HCT116 (cell line): ENCODE results near the gene ATP2B3.

Source experiments
- CEBPB ChIP-seq: IDR thresholded peaks from 2 replicates; pipeline ENCODE4 v1.6.1; 2012; ENCODE audit warnings: low read depth
- EGR1 ChIP-seq: IDR thresholded peaks from 2 replicates; pipeline ENCODE4 v1.6.1; 2012; ENCODE audit warnings: low read depth
- EZH2 ChIP-seq: fragments of 200-600 bp; sonication (generic); IDR thresholded peaks from 2 replicates; pipeline ENCODE4 v1.6.1; 2017; ENCODE audit warnings: antibody characterized with exemption, mixed run types
- EZH2phosphoT487 ChIP-seq: fragments of 200-600 bp; IDR thresholded peaks from 2 replicates; pipeline ENCODE4 v1.6.1; 2018; ENCODE audit warnings: antibody characterized with exemption, borderline replicate concordance
- POLR2A ChIP-seq: IDR thresholded peaks from 2 replicates; pipeline ENCODE4 v1.7.0; 2011; ENCODE audit warnings: borderline replicate concordance; ENCODE audit not compliant: insufficient read depth, insufficient read length; ENCODE audit errors: extremely low read depth
- RAD21 ChIP-seq: IDR thresholded peaks from 2 replicates; pipeline ENCODE4 v1.6.1; 2012; ENCODE audit warnings: low read depth, mild to moderate bottlenecking
- SP1 ChIP-seq: IDR thresholded peaks from 2 replicates; pipeline ENCODE4 v1.6.1; 2012; ENCODE audit warnings: low read depth
- TCF7L2 ChIP-seq: IDR thresholded peaks from 2 replicates; pipeline ENCODE4 v1.7.0; 2011; ENCODE audit warnings: borderline replicate concordance, inconsistent platforms; ENCODE audit not compliant: insufficient read depth, insufficient read length; ENCODE audit errors: extremely low read depth
- ZFX ChIP-seq: fragments of 450-650 bp; IDR thresholded peaks from 2 replicates; pipeline ENCODE4 v1.6.1; 2017
- ZNF274 ChIP-seq: fragments of 200-500 bp; sonication (Bioruptor generic); IDR thresholded peaks from 2 replicates; pipeline ENCODE4 v1.6.1; 2014; ENCODE audit warnings: mild to moderate bottlenecking, low read depth, low read length, inconsistent platforms
- TF ChIP-seq, protein P1 (sequence below), 3 experiments: fragments of 200-600 bp in 1 of 3; sonication (generic) in 1 of 3; IDR thresholded peaks in 2 of 3; conservative IDR thresholded peaks in 1 of 3; 2 replicates each; pipeline ENCODE4 v1.5.1; 2012 to 2017; ENCODE audit warnings: low read depth in 2 of 3, low read length in 2 of 3, antibody characterized with exemption in 1 of 3, borderline replicate concordance in 1 of 3, control low read depth in 1 of 3, mild to moderate bottlenecking in 1 of 3, mixed read lengths in 1 of 3, mixed run types in 1 of 3, moderate library complexity in 1 of 3; ENCODE audit not compliant: insufficient read depth in 1 of 3
- TF ChIP-seq, protein P2 (sequence below): IDR thresholded peaks from 2 replicates; pipeline ENCODE4 v1.6.1; 2012
- TF ChIP-seq, protein P3 (sequence below): IDR thresholded peaks from 2 replicates; pipeline ENCODE4 v1.6.1; 2011; ENCODE audit warnings: mild to moderate bottlenecking, low read length, moderate library complexity; ENCODE audit not compliant: insufficient replicate concordance; ENCODE audit errors: extremely low read depth
- TF ChIP-seq, protein P4 (sequence below): IDR thresholded peaks from 2 replicates; pipeline ENCODE4 v1.6.1; 2012

DNA sequence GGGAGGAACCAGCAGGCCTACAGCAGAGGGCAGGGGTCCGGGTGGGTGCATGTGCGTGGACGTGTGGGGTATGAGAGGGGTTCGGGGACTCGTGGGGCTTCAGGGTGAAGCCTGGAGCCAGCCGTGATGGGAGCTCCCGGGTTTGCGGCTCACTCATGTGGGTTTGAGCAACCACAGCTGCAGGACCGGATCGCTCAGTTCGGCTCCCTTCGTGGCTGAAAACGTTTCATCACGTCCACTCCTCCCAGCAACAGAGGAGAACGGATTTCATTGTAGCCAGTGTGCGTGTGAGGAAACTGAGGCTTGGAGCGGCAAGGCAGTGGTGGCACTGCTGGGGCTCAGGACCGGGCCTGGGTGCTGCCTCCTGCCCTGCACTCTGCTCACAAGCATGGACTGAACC is 12.1 kb upstream of the ATP2B3 start:
- TF ChIP-seq, protein P1, sequence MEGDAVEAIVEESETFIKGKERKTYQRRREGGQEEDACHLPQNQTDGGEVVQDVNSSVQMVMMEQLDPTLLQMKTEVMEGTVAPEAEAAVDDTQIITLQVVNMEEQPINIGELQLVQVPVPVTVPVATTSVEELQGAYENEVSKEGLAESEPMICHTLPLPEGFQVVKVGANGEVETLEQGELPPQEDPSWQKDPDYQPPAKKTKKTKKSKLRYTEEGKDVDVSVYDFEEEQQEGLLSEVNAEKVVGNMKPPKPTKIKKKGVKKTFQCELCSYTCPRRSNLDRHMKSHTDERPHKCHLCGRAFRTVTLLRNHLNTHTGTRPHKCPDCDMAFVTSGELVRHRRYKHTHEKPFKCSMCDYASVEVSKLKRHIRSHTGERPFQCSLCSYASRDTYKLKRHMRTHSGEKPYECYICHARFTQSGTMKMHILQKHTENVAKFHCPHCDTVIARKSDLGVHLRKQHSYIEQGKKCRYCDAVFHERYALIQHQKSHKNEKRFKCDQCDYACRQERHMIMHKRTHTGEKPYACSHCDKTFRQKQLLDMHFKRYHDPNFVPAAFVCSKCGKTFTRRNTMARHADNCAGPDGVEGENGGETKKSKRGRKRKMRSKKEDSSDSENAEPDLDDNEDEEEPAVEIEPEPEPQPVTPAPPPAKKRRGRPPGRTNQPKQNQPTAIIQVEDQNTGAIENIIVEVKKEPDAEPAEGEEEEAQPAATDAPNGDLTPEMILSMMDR (IDR thresholded peaks at IDR 0.05 in 2 of 3, conservative IDR thresholded peaks at IDR 0.05 in 1 of 3; ENCODE audit: borderline replicate concordance in 1 of 3, insufficient read depth in 1 of 3, low read depth in 2 of 3, low read length in 2 of 3) = no peak
- TF ChIP-seq, protein P2, sequence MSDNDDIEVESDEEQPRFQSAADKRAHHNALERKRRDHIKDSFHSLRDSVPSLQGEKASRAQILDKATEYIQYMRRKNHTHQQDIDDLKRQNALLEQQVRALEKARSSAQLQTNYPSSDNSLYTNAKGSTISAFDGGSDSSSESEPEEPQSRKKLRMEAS = no peak
- TF ChIP-seq TCF7L2 (no peak), POLR2A (no peak), SP1 (no peak), EZH2phosphoT487 (no peak), EGR1 (no peak), ZNF274 (no peak), CEBPB (no peak), EZH2 (no peak), RAD21 (no peak), ZFX (no peak)
- TF ChIP-seq, protein P3, sequence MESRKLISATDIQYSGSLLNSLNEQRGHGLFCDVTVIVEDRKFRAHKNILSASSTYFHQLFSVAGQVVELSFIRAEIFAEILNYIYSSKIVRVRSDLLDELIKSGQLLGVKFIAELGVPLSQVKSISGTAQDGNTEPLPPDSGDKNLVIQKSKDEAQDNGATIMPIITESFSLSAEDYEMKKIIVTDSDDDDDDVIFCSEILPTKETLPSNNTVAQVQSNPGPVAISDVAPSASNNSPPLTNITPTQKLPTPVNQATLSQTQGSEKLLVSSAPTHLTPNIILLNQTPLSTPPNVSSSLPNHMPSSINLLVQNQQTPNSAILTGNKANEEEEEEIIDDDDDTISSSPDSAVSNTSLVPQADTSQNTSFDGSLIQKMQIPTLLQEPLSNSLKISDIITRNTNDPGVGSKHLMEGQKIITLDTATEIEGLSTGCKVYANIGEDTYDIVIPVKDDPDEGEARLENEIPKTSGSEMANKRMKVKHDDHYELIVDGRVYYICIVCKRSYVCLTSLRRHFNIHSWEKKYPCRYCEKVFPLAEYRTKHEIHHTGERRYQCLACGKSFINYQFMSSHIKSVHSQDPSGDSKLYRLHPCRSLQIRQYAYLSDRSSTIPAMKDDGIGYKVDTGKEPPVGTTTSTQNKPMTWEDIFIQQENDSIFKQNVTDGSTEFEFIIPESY = no peak
- TF ChIP-seq, protein P4, sequence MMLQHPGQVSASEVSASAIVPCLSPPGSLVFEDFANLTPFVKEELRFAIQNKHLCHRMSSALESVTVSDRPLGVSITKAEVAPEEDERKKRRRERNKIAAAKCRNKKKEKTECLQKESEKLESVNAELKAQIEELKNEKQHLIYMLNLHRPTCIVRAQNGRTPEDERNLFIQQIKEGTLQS = no peak
